Measurements from ENCODE around the gene DEK.

DEK gene

GRCh38 chr6:18186540-18187250 lies 77.6 kb downstream of the DEK start:
- in situ Hi-C loops (cut with HindIII; ENCODE audit: low sequenced_read_pairs), result no loop called here
- H3K4me3 ChIP-seq (ENCODE audit: low read depth, low read length), result no peak overlapping the region
- DNase-seq (ENCODE audit: low read depth), result no peak
- no peak for TF ChIP-seq CTCF (IDR thresholded peaks at IDR 0.05; ENCODE audit: low read depth, low read length, missing control alignments)

GRCh38 chr6:18186033-18186432 lies 78.3 kb downstream of the DEK start:
- H3K4me3 ChIP-seq (ENCODE audit: low read depth, low read length), result no peak overlapping the region
- no peak for DNase-seq (ENCODE audit: low read depth)
- TF ChIP-seq CTCF (IDR thresholded peaks at IDR 0.05; ENCODE audit: low read depth, low read length, missing control alignments), result no peak
- in situ Hi-C loops (cut with HindIII; ENCODE audit: low sequenced_read_pairs), result no loop called here

GRCh38 chr6:18185624-18186023 lies 78.7 kb downstream of the DEK start:
- in situ Hi-C loops (cut with HindIII; ENCODE audit: low sequenced_read_pairs), result no loop called here
- H3K4me3 ChIP-seq (ENCODE audit: low read depth, low read length), result no peak overlapping the region
- DNase-seq (ENCODE audit: low read depth), result no peak
- no peak for TF ChIP-seq CTCF (IDR thresholded peaks at IDR 0.05; ENCODE audit: low read depth, low read length, missing control alignments)

- H3K4me3 ChIP-seq (ENCODE audit: low read depth, low read length), result no peak overlapping the region
- no peak for TF ChIP-seq CTCF (IDR thresholded peaks at IDR 0.05; ENCODE audit: low read depth, low read length, missing control alignments)
- in situ Hi-C loops (cut with HindIII; ENCODE audit: low sequenced_read_pairs), result no loop called here
- DNase-seq (ENCODE audit: low read depth), result peak; percentile 26
Observed at GRCh38 chr6:18183766-18184165, 80.6 kb downstream of the DEK start.

GRCh38 chr6:18182568-18182967 lies 81.8 kb downstream of the DEK start:
- no peak overlapping the region for H3K4me3 ChIP-seq (ENCODE audit: low read depth, low read length)
- no peak for DNase-seq (ENCODE audit: low read depth)
- TF ChIP-seq CTCF (IDR thresholded peaks at IDR 0.05; ENCODE audit: low read depth, low read length, missing control alignments), result no peak
- in situ Hi-C loops (cut with HindIII; ENCODE audit: low sequenced_read_pairs), result no loop called here

- H3K4me3 ChIP-seq (ENCODE audit: low read depth, low read length), result no peak overlapping the region
- TF ChIP-seq CTCF (IDR thresholded peaks at IDR 0.05; ENCODE audit: low read depth, low read length, missing control alignments), result no peak
- in situ Hi-C loops (cut with HindIII; ENCODE audit: low sequenced_read_pairs), result no loop called here
- DNase-seq (ENCODE audit: low read depth), result no peak
Observed at GRCh38 chr6:18179770-18180356, 84.5 kb downstream of the DEK start.

Data from astrocyte of the cerebellum (primary cell).